IPS DF 6.9 (cell line): ENCODE data around the gene CMTM5.
"Not testable (repeated sequence)": the region's sequence is repeated elsewhere in the genome, so short reads cannot be mapped to it uniquely, and the experiment has no call there.

Experiments used
- DNase-seq: peaks from one replicate; pipeline ENCODE4 v3.0.0-alpha.2; 2013; ENCODE audit warnings: low read depth, low spot score
- H3K27ac ChIP-seq: one replicate; pipeline ENCODE4 v1.5.1; 2013; ENCODE audit warnings: low read length, control low read depth
- H3K27me3 ChIP-seq: 2 replicates; pipeline ENCODE4 v1.6.1; 2013; ENCODE audit warnings: mild to moderate bottlenecking, low read length; ENCODE audit not compliant: control insufficient read depth, insufficient read depth
- H3K36me3 ChIP-seq: 2 replicates; pipeline ENCODE4 v1.6.1; 2013; ENCODE audit warnings: low read length; ENCODE audit not compliant: control insufficient read depth, insufficient read depth
- H3K4me1 ChIP-seq: 2 replicates; pipeline ENCODE4 v1.6.1; 2013; ENCODE audit warnings: low read length; ENCODE audit not compliant: control insufficient read depth, insufficient read depth
- H3K4me3 ChIP-seq: 2 replicates; pipeline ENCODE4 v1.5.1; 2013; ENCODE audit warnings: mild to moderate bottlenecking, low read length
- H3K9me3 ChIP-seq: 2 replicates; pipeline ENCODE4 v1.6.1; 2013; ENCODE audit warnings: low read length, inconsistent platforms; ENCODE audit not compliant: control insufficient read depth, insufficient read depth
- WGBS: extraction: QIAGEN DNeasy Blood & Tissue Kit; methylation state at CpG from one replicate; pipeline ENCODE4 v1.1.7; 2013; ENCODE audit warnings: mixed read lengths, missing lambda C conversion rate; ENCODE audit not compliant: insufficient read length, insufficient coverage; 5-methylcytosine and 5-hydroxymethylcytosine counted together

The CMTM5 gene

GRCh38 chr14:23398348-23398747 is 21.5 kb downstream of the CMTM5 start:
- Histone ChIP-seq H3K4me1 (no peaks in the 10 kb centered on the region; the same call in 1 of the 2 replicates), H3K27me3 (no peaks in the 10 kb centered on the region), H3K4me3 (no peak overlapping the region), H3K27ac (no peak overlapping the region), H3K36me3 (no peaks in the 10 kb centered on the region), H3K9me3 (no peaks in the 10 kb centered on the region)
- no peak for DNase-seq
- WGBS: no CpG with 5 or more reads among the region's 4 CpGs

GRCh38 chr14:23399136-23399535 is 22.3 kb downstream of the CMTM5 start:
- Histone ChIP-seq H3K27me3 (no peaks in the 10 kb centered on the region), H3K4me3 (no peak overlapping the region), H3K36me3 (no peaks in the 10 kb centered on the region), H3K27ac (no peak overlapping the region), H3K9me3 (no peaks in the 10 kb centered on the region), H3K4me1 (no peaks in the 10 kb centered on the region; the same call in 1 of the 2 replicates)
- WGBS: no CpG with 5 or more reads among the region's 3 CpGs
- no peak for DNase-seq

DNA sequence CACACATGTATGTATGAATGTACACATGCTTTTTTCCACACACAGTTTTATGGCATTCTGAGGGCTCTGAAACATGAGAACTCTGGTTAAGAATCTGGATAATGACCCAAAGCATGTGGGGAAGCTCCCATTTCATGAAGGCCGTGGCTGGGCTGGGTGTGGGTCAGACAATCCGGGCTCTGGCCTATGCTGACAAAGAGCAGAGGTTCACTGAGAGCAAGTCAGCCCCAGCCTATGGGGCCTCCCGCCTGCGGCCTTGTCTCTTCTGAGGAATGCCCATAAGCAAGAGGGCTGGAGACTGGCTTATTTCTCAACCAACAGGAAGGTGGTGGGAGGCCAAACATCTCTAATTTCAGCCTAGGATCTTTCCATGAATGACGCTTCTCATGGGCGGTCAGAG is 22.7 kb downstream of the CMTM5 start:
- H3K4me3 ChIP-seq: no peak overlapping the region

GRCh38 chr14:23400496-23401149 is 23.8 kb downstream of the CMTM5 start:
- not testable (repeated sequence) for H3K27ac ChIP-seq, DNase-seq, H3K27me3 ChIP-seq, H3K9me3 ChIP-seq, H3K4me3 ChIP-seq, H3K36me3 ChIP-seq, H3K4me1 ChIP-seq
- no CpG with 5 or more reads among the region's 16 CpGs for WGBS

More for the DNA sequence above, 22.7 kb downstream of the CMTM5 start:
- Histone ChIP-seq H3K27ac (no peak overlapping the region), H3K9me3 (no peaks in the 10 kb centered on the region), H3K36me3 (no peaks in the 10 kb centered on the region), H3K27me3 (no peaks in the 10 kb centered on the region), H3K4me1 (no peaks in the 10 kb centered on the region; the same call in 1 of the 2 replicates)
- no peak for DNase-seq
- WGBS: no CpG with 5 or more reads among the region's 6 CpGs

DNA sequence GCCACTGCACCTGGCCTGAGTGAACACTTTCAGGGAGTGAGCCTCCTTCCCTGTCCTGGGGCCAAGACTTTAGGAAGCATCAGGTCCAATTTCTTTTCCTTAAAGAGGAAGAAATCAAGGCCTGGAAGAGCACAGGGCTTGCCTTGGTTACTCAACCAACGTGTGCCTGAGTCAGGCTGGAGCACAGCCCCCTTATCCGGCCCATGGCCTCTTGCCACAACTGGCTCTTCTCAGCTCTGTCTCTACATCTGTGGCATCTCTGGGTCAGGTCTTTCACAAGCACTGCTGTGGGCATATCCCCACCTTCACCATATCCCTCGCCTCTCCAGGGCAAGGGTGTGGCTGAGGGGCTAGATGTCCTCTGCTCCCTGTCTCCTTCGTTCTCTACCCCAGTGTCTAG is 24.4 kb downstream of the CMTM5 start:
- no peak for DNase-seq
- Histone ChIP-seq H3K27ac (no peak overlapping the region), H3K9me3 (no peaks in the 10 kb centered on the region), H3K4me1 (no peaks in the 10 kb centered on the region; the same call in 1 of the 2 replicates), H3K4me3 (no peak overlapping the region), H3K27me3 (no peaks in the 10 kb centered on the region), H3K36me3 (no peaks in the 10 kb centered on the region)
- no CpG with 5 or more reads among the region's 4 CpGs for WGBS

GRCh38 chr14:23402296-23403138 is 25.7 kb downstream of the CMTM5 start:
- DNase-seq: no peak
- H3K36me3 ChIP-seq: no peaks in the 10 kb centered on the region
- no CpG with 5 or more reads among the region's 25 CpGs for WGBS
- H3K27me3 ChIP-seq: no peaks in the 10 kb centered on the region
- no peak overlapping the region for H3K27ac ChIP-seq
- H3K4me1 ChIP-seq: no peaks in the 10 kb centered on the region; the same call in 1 of the 2 replicates
- H3K9me3 ChIP-seq: no peaks in the 10 kb centered on the region
- no peak overlapping the region for H3K4me3 ChIP-seq

- H3K27ac ChIP-seq: no peak overlapping the region
- H3K4me3 ChIP-seq: no peak overlapping the region
- WGBS: no CpG with 5 or more reads among the region's 7 CpGs
- no peaks in the 10 kb centered on the region for H3K36me3 ChIP-seq
- no peaks in the 10 kb centered on the region for H3K27me3 ChIP-seq
- H3K4me1 ChIP-seq: no peaks in the 10 kb centered on the region; the same call in 1 of the 2 replicates
- DNase-seq: no peak
- H3K9me3 ChIP-seq: no peaks in the 10 kb centered on the region
Measured at GRCh38 chr14:23403139-23403438, 26.2 kb downstream of the CMTM5 start.

DNA sequence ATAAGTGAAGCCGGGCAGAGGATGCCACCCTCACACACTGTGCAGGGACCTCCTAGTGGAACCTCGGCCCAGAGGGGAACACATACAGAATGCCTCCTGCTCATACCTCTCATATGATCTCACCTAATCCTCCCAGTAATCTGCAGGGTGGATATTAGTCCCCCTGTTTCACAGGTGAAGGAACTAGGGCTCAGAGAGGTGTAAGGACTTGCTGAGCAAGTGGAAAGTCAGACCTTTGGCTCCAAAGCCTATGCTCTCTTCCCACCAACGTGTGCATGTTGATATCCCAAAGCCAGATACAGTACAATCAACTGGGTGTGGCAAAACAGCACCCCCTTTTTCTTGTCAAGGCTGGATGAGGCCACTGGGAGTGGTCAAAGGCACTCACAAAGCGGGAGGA is 27.1 kb downstream of the CMTM5 start:
- Histone ChIP-seq H3K4me3 (no peak overlapping the region), H3K4me1 (no peaks in the 10 kb centered on the region; the same call in 1 of the 2 replicates), H3K36me3 (no peaks in the 10 kb centered on the region), H3K27me3 (no peaks in the 10 kb centered on the region), H3K27ac (no peak overlapping the region), H3K9me3 (no peaks in the 10 kb centered on the region)
- WGBS: no CpG with 5 or more reads among the region's 4 CpGs
- no peak for DNase-seq

DNA sequence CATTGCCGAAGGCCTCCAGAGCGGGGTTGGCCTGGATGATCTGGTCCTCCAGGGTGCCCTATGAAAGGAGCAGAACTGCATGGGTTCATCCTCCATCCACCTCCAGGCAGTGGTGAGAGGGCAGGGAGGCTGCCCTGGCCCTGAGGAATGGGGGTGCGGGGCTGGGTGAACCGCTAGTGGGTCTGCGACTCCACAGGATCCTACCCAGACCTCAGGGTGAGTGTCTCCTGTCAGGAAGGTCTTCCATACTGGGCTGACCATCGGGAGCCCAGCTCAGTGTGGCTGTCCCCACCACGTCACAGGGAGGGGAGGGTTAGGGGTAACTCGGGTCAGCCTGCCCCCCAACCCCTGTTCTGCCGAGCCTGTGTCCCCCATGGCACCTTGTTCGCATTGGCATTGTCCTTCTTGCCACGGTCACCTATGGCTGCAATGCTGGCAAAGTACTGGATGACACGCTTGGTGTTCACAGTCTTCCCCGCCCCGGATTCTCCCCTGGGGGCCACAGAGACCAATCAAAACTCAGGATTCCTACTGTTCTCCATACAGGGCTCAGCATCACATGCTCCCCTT is 27.6 kb downstream of the CMTM5 start:
- no peaks in the 10 kb centered on the region for H3K27me3 ChIP-seq
- DNase-seq: no peak
- H3K27ac ChIP-seq: no peak overlapping the region
- WGBS: no CpG with 5 or more reads among the region's 14 CpGs
- H3K9me3 ChIP-seq: no peaks in the 10 kb centered on the region
- no peaks in the 10 kb centered on the region for H3K36me3 ChIP-seq
- H3K4me1 ChIP-seq: no peaks in the 10 kb centered on the region; the same call in 1 of the 2 replicates
- H3K4me3 ChIP-seq: no peak overlapping the region

- Histone ChIP-seq H3K36me3 (no peaks in the 10 kb centered on the region), H3K4me1 (no peaks in the 10 kb centered on the region; the same call in 1 of the 2 replicates), H3K27ac (no peak overlapping the region), H3K9me3 (no peaks in the 10 kb centered on the region), H3K27me3 (no peaks in the 10 kb centered on the region), H3K4me3 (no peak overlapping the region)
- DNase-seq: no peak
- WGBS: no CpG with 5 or more reads among the region's 10 CpGs
Measured at GRCh38 chr14:23405096-23405495, 28.2 kb downstream of the CMTM5 start.
